ENCODE data around the gene HGF.

Gene HGF

DNA sequence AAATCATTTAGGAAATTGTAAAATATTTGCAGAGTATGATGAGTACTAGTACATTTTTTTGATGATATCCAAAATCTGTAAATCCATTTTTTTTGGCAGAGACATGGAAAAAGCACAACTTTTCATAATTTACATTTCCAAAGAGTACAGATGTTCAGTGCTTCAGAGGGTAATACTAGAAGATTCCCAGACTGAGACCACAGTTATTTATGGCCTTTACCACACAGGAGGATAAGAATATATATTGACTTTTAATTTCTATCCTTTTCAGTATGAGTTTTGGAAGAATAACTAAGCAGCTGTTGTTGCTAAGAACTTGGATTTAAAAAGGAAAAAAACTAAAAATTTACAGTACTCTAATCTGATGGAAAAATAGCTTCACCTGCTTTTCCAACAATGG is 61.9 kb downstream of the HGF start:
- Histone ChIP-seq H3K27ac (ENCODE audit: low read depth, low read length, poor library complexity, severe bottlenecking) (no peak overlapping the region), H3K36me3 (ENCODE audit: insufficient read depth, low read length) (no peaks in the 10 kb centered on the region), H3K4me1 (ENCODE audit: insufficient read depth, low read length, severe bottlenecking) (peaks cover 8% of the 10 kb centered on the region), H3K9ac (ENCODE audit: low read length) (no peak overlapping the region), H4K20me1 (ENCODE audit: insufficient read depth, low read length) (no peaks in the 10 kb centered on the region), H3K4me3 (ENCODE audit: low read depth, low read length, poor library complexity, severe bottlenecking) (no peak overlapping the region), H3K9me3 (ENCODE audit: low read length) (no peaks in the 10 kb centered on the region), H3K27me3 (ENCODE audit: insufficient read depth, low read length) (no peaks in the 10 kb centered on the region), H2AFZ (ENCODE audit: low read length) (no peak overlapping the region), H3K9me2 (ENCODE audit: low read depth, low read length) (no peaks in the 10 kb centered on the region), H3K79me2 (ENCODE audit: insufficient read depth, low read length) (no peaks in the 10 kb centered on the region), H3F3A (ENCODE audit: insufficient read depth, low read length) (no peaks in the 10 kb centered on the region), H3K4me2 (ENCODE audit: low read length) (no peak overlapping the region)
- TF ChIP-seq, protein P1, sequence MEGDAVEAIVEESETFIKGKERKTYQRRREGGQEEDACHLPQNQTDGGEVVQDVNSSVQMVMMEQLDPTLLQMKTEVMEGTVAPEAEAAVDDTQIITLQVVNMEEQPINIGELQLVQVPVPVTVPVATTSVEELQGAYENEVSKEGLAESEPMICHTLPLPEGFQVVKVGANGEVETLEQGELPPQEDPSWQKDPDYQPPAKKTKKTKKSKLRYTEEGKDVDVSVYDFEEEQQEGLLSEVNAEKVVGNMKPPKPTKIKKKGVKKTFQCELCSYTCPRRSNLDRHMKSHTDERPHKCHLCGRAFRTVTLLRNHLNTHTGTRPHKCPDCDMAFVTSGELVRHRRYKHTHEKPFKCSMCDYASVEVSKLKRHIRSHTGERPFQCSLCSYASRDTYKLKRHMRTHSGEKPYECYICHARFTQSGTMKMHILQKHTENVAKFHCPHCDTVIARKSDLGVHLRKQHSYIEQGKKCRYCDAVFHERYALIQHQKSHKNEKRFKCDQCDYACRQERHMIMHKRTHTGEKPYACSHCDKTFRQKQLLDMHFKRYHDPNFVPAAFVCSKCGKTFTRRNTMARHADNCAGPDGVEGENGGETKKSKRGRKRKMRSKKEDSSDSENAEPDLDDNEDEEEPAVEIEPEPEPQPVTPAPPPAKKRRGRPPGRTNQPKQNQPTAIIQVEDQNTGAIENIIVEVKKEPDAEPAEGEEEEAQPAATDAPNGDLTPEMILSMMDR (IDR thresholded peaks at IDR 0.05; ENCODE audit: low read length), result no peak
- TF ChIP-seq EZH2 (IDR thresholded peaks at IDR 0.05; ENCODE audit: borderline replicate concordance, low read length), result no peak

DNA sequence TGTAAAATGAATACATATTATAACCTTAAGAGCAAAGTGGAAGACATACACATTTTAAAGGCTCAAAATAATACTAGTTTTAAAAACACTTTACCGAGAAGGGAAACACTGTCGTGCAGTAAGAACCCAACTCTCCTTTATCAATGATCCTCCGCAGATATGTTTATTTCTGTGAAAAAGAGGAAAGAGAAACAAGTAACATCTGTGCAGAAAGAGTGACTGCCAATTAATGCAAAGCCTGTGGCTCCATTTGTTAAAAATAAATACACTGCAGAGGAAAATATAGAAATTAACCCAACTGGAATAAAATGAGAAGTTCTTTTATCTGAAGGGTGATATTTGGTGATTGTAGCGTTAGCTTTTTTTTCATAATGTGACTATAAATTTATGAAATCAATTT is 62.7 kb downstream of the HGF start:
- H2AFZ ChIP-seq (ENCODE audit: low read length), result no peak overlapping the region
- H3F3A ChIP-seq (ENCODE audit: insufficient read depth, low read length), result no peaks in the 10 kb centered on the region
- no peak overlapping the region for H3K4me3 ChIP-seq (ENCODE audit: low read depth, low read length, poor library complexity, severe bottlenecking)
- no peaks in the 10 kb centered on the region for H3K9me2 ChIP-seq (ENCODE audit: low read depth, low read length)
- no peak overlapping the region for H3K4me2 ChIP-seq (ENCODE audit: low read length)
- H3K27me3 ChIP-seq (ENCODE audit: insufficient read depth, low read length), result no peaks in the 10 kb centered on the region
- H3K36me3 ChIP-seq (ENCODE audit: insufficient read depth, low read length), result no peaks in the 10 kb centered on the region
- H3K9ac ChIP-seq (ENCODE audit: low read length), result no peak overlapping the region
- no peaks in the 10 kb centered on the region for H3K79me2 ChIP-seq (ENCODE audit: insufficient read depth, low read length)
- no peaks in the 10 kb centered on the region for H4K20me1 ChIP-seq (ENCODE audit: insufficient read depth, low read length)
- TF ChIP-seq, protein P1 (IDR thresholded peaks at IDR 0.05; ENCODE audit: low read length), result no peak
- TF ChIP-seq EZH2 (IDR thresholded peaks at IDR 0.05; ENCODE audit: borderline replicate concordance, low read length), result no peak
- no peaks in the 10 kb centered on the region for H3K9me3 ChIP-seq (ENCODE audit: low read length)
- H3K27ac ChIP-seq (ENCODE audit: low read depth, low read length, poor library complexity, severe bottlenecking), result no peak overlapping the region
- peaks cover 8% of the 10 kb centered on the region for H3K4me1 ChIP-seq (ENCODE audit: insufficient read depth, low read length, severe bottlenecking)

DNA sequence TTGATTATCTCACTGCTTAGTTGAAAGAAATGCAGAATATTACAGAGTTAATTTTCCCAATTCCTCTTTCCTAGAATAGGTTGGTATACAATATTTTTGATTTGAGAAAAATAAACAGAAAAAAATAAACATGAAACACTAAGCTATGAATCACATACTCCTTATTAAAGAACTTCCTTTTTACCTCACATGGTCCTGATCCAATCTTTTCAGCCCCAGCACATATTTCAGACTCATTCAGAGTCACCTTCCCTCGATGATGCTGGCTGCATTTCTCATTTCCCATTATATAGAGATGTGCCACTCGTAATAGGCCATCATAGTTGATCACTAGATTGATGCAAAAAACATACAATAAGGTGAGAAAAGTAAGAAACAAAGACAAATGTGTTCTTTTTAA is 64.6 kb downstream of the HGF start:
- Histone ChIP-seq H3K9ac (ENCODE audit: low read length) (no peak overlapping the region), H3F3A (ENCODE audit: insufficient read depth, low read length) (no peaks in the 10 kb centered on the region), H3K9me2 (ENCODE audit: low read depth, low read length) (no peaks in the 10 kb centered on the region), H3K79me2 (ENCODE audit: insufficient read depth, low read length) (no peaks in the 10 kb centered on the region), H3K4me3 (ENCODE audit: low read depth, low read length, poor library complexity, severe bottlenecking) (no peak overlapping the region), H3K27me3 (ENCODE audit: insufficient read depth, low read length) (no peaks in the 10 kb centered on the region), H3K4me1 (ENCODE audit: insufficient read depth, low read length, severe bottlenecking) (peaks cover 8% of the 10 kb centered on the region), H2AFZ (ENCODE audit: low read length) (no peak overlapping the region), H3K4me2 (ENCODE audit: low read length) (no peak overlapping the region), H3K27ac (ENCODE audit: low read depth, low read length, poor library complexity, severe bottlenecking) (no peak overlapping the region), H4K20me1 (ENCODE audit: insufficient read depth, low read length) (no peaks in the 10 kb centered on the region), H3K9me3 (ENCODE audit: low read length) (no peaks in the 10 kb centered on the region), H3K36me3 (ENCODE audit: insufficient read depth, low read length) (no peaks in the 10 kb centered on the region)
- no peak for TF ChIP-seq EZH2 (IDR thresholded peaks at IDR 0.05; ENCODE audit: borderline replicate concordance, low read length)
- TF ChIP-seq, protein P1 (IDR thresholded peaks at IDR 0.05; ENCODE audit: low read length), result no peak

All from OCI-LY1 (cell line).